Gastroesophageal sphincter (tissue), 4 donors: ENCODE results near the gene KANK2. TPM values are rescaled to one million over a fixed set of nuclear protein-coding genes. Genes with fewer than 3 reads are reported as not detected.

Experiments
- ATAC-seq: fragments of 150-250 bp; one replicate; pipeline ENCODE4 v1.9.1; 2016; ENCODE audit warnings: mild to moderate bottlenecking, moderate library complexity
- H3K27ac ChIP-seq, 4 donors: fragments of 200-600 bp; sonication (generic) in 3 of 4; 1 replicate in 3 of 4; 2 replicates in 1 of 4; pipeline ENCODE4 v1.5.1; 2016 to 2019
- H3K27me3 ChIP-seq: fragments of 200-600 bp; sonication (generic); one replicate; pipeline ENCODE4 v1.5.1; 2019
- H3K36me3 ChIP-seq, 2 donors: fragments of 200-600 bp; sonication (generic); one replicate each; pipeline ENCODE4 v1.5.1; 2019; ENCODE audit warnings: control low read depth in 1 of 2
- H3K4me1 ChIP-seq, 3 donors: fragments of 200-600 bp; sonication (generic); 1 replicate in 2 of 3; 2 replicates in 1 of 3; pipeline ENCODE4 v1.5.1; 2016 to 2019; ENCODE audit warnings: control low read depth in 2 of 3
- H3K4me3 ChIP-seq, 2 donors: fragments of 200-600 bp; sonication (generic); one replicate each; pipeline ENCODE4 v1.5.1; 2019; ENCODE audit warnings: mild to moderate bottlenecking in 1 of 2, moderate library complexity in 1 of 2
- H3K9me3 ChIP-seq, 3 donors: fragments of 200-600 bp; sonication (generic); one replicate each; pipeline ENCODE4 v1.5.1; 2017 to 2019; ENCODE audit warnings: control low read depth in 2 of 3
- EP300 ChIP-seq: sonication (generic); formaldehyde crosslinking; IDR thresholded peaks from one replicate; pipeline ENCODE4 v1.6.1; 2017; ENCODE audit warnings: antibody characterized with exemption, mild to moderate bottlenecking
- POLR2A ChIP-seq, 2 donors: fragments of 450-650 bp; IDR thresholded peaks; one replicate each; pipeline ENCODE4 v1.6.1; 2017; ENCODE audit warnings: antibody characterized with exemption in 2 of 2, mild to moderate bottlenecking in 2 of 2, moderate library complexity in 1 of 2
- POLR2AphosphoS5 ChIP-seq: sonication (generic); formaldehyde crosslinking; IDR thresholded peaks from one replicate; pipeline ENCODE4 v1.6.1; 2017; ENCODE audit warnings: antibody characterized with exemption
- WGBS, 2 donors: methylation state at CpG; one replicate each; pipeline ENCODE4 v1.1.5; 2018; ENCODE audit warnings: low coverage in 1 of 2; 5-methylcytosine and 5-hydroxymethylcytosine counted together
- total RNA-seq, 4 donors: library from RNA; depleted of rRNA; stranded (reverse); fragments of >200 nt; gene quantifications; one replicate each; pipeline ENCODE4 v1.1.0, GENCODE V29; 2016
- TF ChIP-seq, protein P1 (sequence below), 4 experiments: fragments of 200-600 bp in 2 of 4; fragments of 450-650 bp in 2 of 4; sonication (generic) in 1 of 4; IDR thresholded peaks; one replicate each; pipeline ENCODE4 v1.5.1; 2017 to 2019; ENCODE audit warnings: antibody characterized with exemption in 4 of 4, mild to moderate bottlenecking in 2 of 4, moderate library complexity in 2 of 4

KANK2 gene
- total RNA-seq = 1,000 to 10,000 TPM in 3 of 4 donors, 100 to 1,000 TPM in 1; 913 to 1,808 (median 1,065) TPM

DNA sequence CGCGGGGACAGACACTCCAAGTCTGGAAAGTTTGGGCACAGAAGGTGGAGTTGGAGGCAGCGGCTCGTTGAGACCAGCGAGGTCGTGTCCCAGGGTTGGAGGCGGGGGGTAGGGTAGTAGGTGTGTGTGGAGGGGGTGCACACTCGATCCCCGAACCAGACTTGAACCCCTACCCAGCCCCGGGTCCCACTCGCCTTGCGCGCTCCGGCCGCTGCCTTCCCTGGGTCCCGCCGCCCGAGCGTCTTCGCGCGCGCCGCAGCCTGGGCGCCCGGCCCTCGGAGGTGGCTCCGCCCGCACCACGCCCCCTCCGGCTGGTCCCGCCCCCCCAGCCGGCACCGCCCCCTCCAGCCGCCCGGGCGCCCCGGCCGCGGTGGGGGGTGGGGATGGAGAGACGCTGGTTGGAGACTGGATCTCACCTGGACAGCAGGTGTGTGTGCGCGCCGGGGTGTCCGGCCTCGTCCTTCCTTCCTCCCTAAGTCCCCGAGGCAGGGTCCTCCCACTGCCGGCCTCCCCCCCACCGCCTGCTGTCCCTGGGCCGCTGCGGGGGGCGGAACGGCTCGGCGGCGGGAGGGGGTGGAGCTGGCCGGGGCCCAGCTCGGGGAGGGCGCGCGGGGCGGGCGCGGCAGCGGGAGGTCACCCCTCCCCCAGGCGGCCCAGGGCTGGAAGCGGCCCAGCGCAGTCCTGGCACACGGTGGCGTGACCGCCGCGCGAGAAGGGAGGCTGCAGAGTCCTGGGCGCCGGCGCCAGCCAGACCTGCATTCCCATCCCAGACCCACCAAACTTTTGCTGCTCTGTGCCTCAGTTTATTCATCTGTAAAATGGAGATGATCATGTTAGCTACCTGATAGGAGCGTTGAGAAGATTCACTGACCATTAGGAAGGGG lies at the start of gene KANK2:
Gene KANK2 (minus strand): TSS at position 255 of the 884 bp plus-strand sequence. CDS start 3,034 bp downstream, outside the sequence.
- no peaks in the 10 kb centered on the region for H3K27me3 ChIP-seq
- 0 to 2% methylated on average over 10 to 11 of the region's 78 CpGs for WGBS, 2 donors
- no peaks in the 10 kb centered on the region for H3K9me3 ChIP-seq
- H3K27ac ChIP-seq = peak within 1 kb of the TSS; percentile 80 to 99 (median 96)
- peak; percentile 90 for ATAC-seq
- H3K4me1 ChIP-seq = peaks cover 0 to 75% (median 33%) of the 10 kb centered on the region in 3 donors
- peaks cover 0 to 57% of the 10 kb centered on the region in 2 donors for H3K36me3 ChIP-seq
- TF ChIP-seq POLR2AphosphoS5 (peak; percentile 79), POLR2A (IDR thresholded peaks at IDR 0.05) (peak; percentile 88 to 91), EP300 (no peak)
- TF ChIP-seq, protein P1, sequence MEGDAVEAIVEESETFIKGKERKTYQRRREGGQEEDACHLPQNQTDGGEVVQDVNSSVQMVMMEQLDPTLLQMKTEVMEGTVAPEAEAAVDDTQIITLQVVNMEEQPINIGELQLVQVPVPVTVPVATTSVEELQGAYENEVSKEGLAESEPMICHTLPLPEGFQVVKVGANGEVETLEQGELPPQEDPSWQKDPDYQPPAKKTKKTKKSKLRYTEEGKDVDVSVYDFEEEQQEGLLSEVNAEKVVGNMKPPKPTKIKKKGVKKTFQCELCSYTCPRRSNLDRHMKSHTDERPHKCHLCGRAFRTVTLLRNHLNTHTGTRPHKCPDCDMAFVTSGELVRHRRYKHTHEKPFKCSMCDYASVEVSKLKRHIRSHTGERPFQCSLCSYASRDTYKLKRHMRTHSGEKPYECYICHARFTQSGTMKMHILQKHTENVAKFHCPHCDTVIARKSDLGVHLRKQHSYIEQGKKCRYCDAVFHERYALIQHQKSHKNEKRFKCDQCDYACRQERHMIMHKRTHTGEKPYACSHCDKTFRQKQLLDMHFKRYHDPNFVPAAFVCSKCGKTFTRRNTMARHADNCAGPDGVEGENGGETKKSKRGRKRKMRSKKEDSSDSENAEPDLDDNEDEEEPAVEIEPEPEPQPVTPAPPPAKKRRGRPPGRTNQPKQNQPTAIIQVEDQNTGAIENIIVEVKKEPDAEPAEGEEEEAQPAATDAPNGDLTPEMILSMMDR (IDR thresholded peaks at IDR 0.05) = peak in 3 of 4 experiments; percentile 11 to 43 (median 26)
- peak within 1 kb of the TSS; percentile 76 to 86 for H3K4me3 ChIP-seq

DNA sequence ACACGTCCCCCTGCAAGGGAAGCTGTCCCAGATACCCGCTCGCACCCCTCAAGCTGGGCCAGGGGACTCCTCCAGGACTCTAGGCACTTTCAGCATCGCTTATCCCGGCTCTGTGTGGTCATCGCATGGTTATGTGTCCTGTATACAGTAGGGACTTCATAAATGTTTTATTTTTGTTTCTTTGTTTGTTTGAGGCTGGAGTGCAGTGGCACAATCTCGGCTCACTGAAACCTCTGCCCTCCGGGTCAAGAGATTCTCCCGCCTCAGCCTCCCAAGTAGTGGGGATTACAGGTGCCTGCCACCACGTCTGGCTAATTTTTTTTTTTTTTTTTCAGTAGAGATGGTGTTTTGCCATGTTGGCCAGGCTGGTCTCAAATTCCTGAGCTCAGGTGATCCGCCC lies 49.6 kb upstream of the KANK2 start:
- ATAC-seq = no peak
- peak overlapping the region in 3 of 4 donors; percentile 2 to 65 (median 42) for H3K27ac ChIP-seq
- peaks cover 0 to 40% (median 6%) of the 10 kb centered on the region in 3 donors for H3K4me1 ChIP-seq
- no peaks in the 10 kb centered on the region for H3K27me3 ChIP-seq
- peaks cover 0 to 62% of the 10 kb centered on the region in 2 donors for H3K36me3 ChIP-seq
- H3K9me3 ChIP-seq = no peaks in the 10 kb centered on the region
- TF ChIP-seq, protein P1 (IDR thresholded peaks at IDR 0.05) = no peak
- TF ChIP-seq POLR2A (IDR thresholded peaks at IDR 0.05) = no peak
- no peak for TF ChIP-seq EP300
- TF ChIP-seq POLR2AphosphoS5 = no peak
- H3K4me3 ChIP-seq = no peak overlapping the region
- 76 to 95% methylated on average over 3 to 7 of the region's 11 CpGs for WGBS, 2 donors

DNA sequence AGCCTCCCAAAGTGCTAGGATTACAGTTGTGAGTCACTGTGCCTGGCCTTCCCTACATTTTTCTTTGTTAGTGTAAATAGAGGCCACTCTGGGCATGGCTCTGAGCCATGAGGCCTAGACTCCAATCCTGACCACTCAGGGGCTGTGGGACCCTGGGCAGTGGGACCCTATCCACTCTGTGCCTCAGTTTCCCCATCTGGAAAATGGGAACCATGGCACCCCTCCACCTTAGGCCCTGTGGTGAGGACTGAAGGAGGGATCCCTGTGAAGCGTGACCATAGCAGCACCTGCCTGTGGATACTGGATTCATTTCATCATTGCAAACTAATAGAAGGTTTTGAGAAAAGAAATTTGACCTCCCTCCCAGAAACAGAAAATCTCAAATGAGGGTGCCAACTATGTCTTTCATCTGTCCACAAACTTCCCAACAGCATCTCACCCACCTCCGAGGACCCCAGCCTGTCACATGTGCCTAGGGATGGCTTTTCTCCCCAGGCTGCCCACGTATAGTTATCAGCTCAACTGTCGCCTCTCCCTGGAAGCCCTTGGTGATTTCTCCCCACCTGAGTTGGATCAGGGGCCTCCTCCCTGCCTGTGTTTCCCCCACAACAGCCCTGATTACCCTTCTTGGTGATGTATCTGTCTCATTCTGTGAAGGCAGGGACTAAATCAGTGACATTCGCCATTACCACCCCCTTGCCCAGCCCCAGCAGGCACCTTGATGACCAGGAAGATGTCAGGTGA lies 47.7 kb upstream of the KANK2 start:
- TF ChIP-seq EP300 (no peak), POLR2A (IDR thresholded peaks at IDR 0.05) (no peak), POLR2AphosphoS5 (no peak)
- TF ChIP-seq, protein P1 (IDR thresholded peaks at IDR 0.05) = no peak
- Histone ChIP-seq H3K9me3 (no peaks in the 10 kb centered on the region), H3K27ac (peak overlapping the region in 2 of 4 donors; percentile 6 to 7), H3K27me3 (no peaks in the 10 kb centered on the region), H3K4me1 (peaks cover 0 to 40% (median 6%) of the 10 kb centered on the region in 3 donors), H3K36me3 (peaks cover 0 to 62% of the 10 kb centered on the region in 2 donors), H3K4me3 (no peak overlapping the region)
- 76 to 80% methylated on average over 3 to 4 of the region's 5 CpGs for WGBS, 2 donors
- ATAC-seq = no peak

DNA sequence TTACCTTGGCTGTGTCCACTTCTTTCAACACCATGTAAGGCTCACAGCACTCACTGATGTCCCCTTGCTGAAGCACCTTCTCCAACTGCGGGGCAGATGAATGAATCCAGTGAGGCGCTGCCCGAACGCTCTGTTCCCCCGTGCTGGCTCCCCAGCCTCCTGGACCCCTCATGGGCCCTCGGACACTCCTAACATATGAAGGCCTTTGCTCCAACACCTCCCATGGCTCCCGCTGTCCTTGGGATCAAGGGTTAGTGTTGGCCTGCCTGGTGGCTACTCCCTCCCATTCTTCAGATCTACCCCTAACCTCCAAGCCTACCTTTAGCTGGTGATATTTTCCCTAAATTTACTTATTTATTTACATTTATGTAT lies 46.4 kb upstream of the KANK2 start:
- no peak overlapping the region for H3K4me3 ChIP-seq
- H3K27me3 ChIP-seq = no peaks in the 10 kb centered on the region
- ATAC-seq = peak; percentile 20
- whole genome bisulfite sequencing, 2 donors = 93% methylated on average over 4 of the region's 7 CpGs; no CpG with 5 or more reads in 1 of the 2 donors
- peak overlapping the region in 2 of 4 donors; percentile 62 to 66 for H3K27ac ChIP-seq
- H3K36me3 ChIP-seq = peaks cover 0 to 63% of the 10 kb centered on the region in 2 donors
- TF ChIP-seq POLR2A (IDR thresholded peaks at IDR 0.05) (no peak), POLR2AphosphoS5 (no peak), EP300 (no peak)
- TF ChIP-seq, protein P1 (IDR thresholded peaks at IDR 0.05) = no peak
- peaks cover 0 to 9% (median 0%) of the 10 kb centered on the region in 3 donors for H3K9me3 ChIP-seq
- peaks cover 0 to 40% (median 6%) of the 10 kb centered on the region in 3 donors for H3K4me1 ChIP-seq
